Thoracic aorta (tissue), 2 donors: ENCODE results near the gene WDR13. TPM values are rescaled to one million over a fixed set of nuclear protein-coding genes. Genes with fewer than 3 reads are reported as not detected.

Source experiments
- ATAC-seq: fragments of 150-250 bp; one replicate; pipeline ENCODE4 v1.8.0; 2017; ENCODE audit warnings: low read depth; ENCODE audit not compliant: insufficient number of reproducible peaks, low FRiP score
- DNase-seq: peaks from one replicate; pipeline ENCODE4 v3.0.0-alpha.2; 2020; ENCODE audit warnings: low spot score
- H3K27ac ChIP-seq, 2 donors: fragments of 200-600 bp; sonication (generic); 1 replicate in 1 of 2; 2 replicates in 1 of 2; pipeline ENCODE4 v1.5.1; 2016; ENCODE audit warnings: mild to moderate bottlenecking in 2 of 2, moderate library complexity in 2 of 2
- H3K27me3 ChIP-seq: fragments of 200-600 bp; sonication (generic); replicated peaks from 2 replicates; pipeline ENCODE4 v1.6.0; 2016; ENCODE audit warnings: mild to moderate bottlenecking; ENCODE audit not compliant: insufficient read depth
- H3K36me3 ChIP-seq: fragments of 200-600 bp; sonication (generic); one replicate; pipeline ENCODE4 v1.5.1; 2016
- H3K4me1 ChIP-seq, 2 donors: fragments of 200-600 bp; sonication (generic); 1 replicate in 1 of 2; 2 replicates in 1 of 2; pipeline versions ENCODE4 v1.5.1 to v1.6.0; 2016; ENCODE audit warnings: low read depth in 2 of 2, mild to moderate bottlenecking in 1 of 2; ENCODE audit not compliant: control insufficient read depth in 1 of 2
- H3K4me3 ChIP-seq: fragments of 200-600 bp; sonication (generic); 2 replicates; pipeline ENCODE4 v1.5.1; 2016; ENCODE audit warnings: mild to moderate bottlenecking
- H3K9me3 ChIP-seq: fragments of 200-600 bp; sonication (generic); 2 replicates; pipeline ENCODE4 v1.5.1; 2016
- CTCF ChIP-seq: fragments of 200-600 bp; sonication (generic); IDR thresholded peaks from one replicate; pipeline ENCODE4 v1.5.1; 2019; ENCODE audit warnings: antibody characterized with exemption
- total RNA-seq, 2 donors: library from RNA; depleted of rRNA; stranded (reverse); fragments of >200 nt; gene quantifications; one replicate each; pipeline versions ENCODE4 v1.1.0 to v1.2.3, GENCODE V29; 2016

The WDR13 gene
- total RNA-seq, 2 donors from 2014 or later, result 119 to 145 TPM

DNA sequence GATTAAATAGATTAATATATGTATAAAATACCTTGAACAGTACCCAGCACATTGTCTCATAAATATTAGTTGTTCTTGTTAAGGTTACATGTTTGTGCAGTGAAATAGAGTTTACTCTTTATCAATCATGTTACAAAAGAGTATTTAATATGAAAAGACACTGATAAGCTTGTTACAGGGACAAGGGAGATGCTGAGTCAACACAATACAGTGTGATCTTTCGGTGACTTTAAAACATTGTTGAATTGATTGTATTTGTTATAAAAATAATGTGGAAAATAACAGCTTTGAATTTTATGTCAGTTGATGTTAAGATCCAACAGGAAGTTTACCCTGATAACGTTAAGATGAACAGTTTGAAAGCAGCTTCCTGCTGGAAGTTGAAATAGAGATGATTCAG is 1.4 kb upstream of the WDR13 start:
- H3K36me3 ChIP-seq, result peaks cover 16% of the 10 kb centered on the region
- peaks cover 5 to 7% of the 10 kb centered on the region in 2 donors for H3K4me1 ChIP-seq
- DNase-seq (no peak), ATAC-seq (no peak)
- TF ChIP-seq CTCF, result no peak
- H3K27ac ChIP-seq, result no peak overlapping the region
- H3K4me3 ChIP-seq, result no peak overlapping the region
- no peaks in the 10 kb centered on the region for H3K27me3 ChIP-seq
- H3K9me3 ChIP-seq, result no peaks in the 10 kb centered on the region

DNA sequence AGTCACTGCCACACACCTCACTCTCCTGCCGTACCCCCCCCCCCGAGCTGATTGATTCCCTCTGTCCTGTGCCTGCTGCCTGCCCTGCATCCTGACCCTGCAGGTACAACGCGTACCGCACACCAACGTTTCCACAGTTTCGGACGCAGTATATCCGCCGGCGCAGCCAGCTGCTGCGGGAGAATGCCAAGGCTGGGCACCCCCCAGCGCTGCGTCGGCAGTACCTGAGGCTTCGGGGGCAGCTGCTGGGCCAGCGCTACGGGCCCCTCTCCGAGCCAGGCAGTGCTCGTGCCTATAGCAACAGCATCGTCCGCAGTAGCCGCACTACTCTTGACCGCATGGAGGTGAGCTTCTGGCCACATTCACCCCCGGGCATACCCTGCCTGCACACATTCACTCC is 1.3 kb downstream of the WDR13 start:
- Histone ChIP-seq H3K27ac (peak overlapping the region in 1 of 2 donors; percentile 96), H3K36me3 (peaks cover 23% of the 10 kb centered on the region), H3K9me3 (no peaks in the 10 kb centered on the region), H3K27me3 (no peaks in the 10 kb centered on the region), H3K4me3 (peak overlapping the region; percentile 87), H3K4me1 (peaks cover 5 to 7% of the 10 kb centered on the region in 2 donors)
- no peak for TF ChIP-seq CTCF
- DNase-seq, result no peak
- ATAC-seq, result no peak

DNA sequence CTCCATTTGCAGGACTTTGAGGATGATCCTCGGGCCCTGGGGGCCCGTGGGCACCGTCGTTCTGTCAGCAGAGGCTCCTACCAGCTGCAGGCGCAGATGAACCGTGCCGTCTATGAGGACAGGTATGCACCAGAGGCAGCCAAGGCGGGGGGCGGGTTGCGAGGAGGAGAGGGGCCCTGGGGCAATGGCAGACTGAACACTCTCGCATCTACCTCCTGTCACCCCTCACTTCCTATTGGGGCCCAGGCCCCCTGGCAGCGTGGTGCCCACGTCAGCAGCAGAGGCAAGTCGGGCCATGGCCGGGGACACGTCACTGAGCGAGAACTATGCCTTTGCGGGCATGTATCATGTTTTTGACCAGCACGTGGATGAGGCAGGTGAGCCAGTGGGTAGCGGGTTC is 2.0 kb downstream of the WDR13 start:
- no peaks in the 10 kb centered on the region for H3K27me3 ChIP-seq
- H3K36me3 ChIP-seq, result peaks cover 30% of the 10 kb centered on the region
- ATAC-seq (no peak), DNase-seq (no peak)
- H3K27ac ChIP-seq, result no peak overlapping the region
- no peak for TF ChIP-seq CTCF
- peaks cover 5 to 7% of the 10 kb centered on the region in 2 donors for H3K4me1 ChIP-seq
- H3K9me3 ChIP-seq, result no peaks in the 10 kb centered on the region
- H3K4me3 ChIP-seq, result no peak overlapping the region

GRCh38 chrX:48600226-48600625 is 2.9 kb downstream of the WDR13 start:
- no peak for TF ChIP-seq CTCF
- H3K27me3 ChIP-seq, result no peaks in the 10 kb centered on the region
- H3K4me1 ChIP-seq, result peaks cover 5 to 7% of the 10 kb centered on the region in 2 donors
- H3K36me3 ChIP-seq, result peaks cover 36% of the 10 kb centered on the region
- DNase-seq (no peak), ATAC-seq (no peak)
- H3K27ac ChIP-seq, result no peak overlapping the region
- H3K4me3 ChIP-seq, result no peak overlapping the region
- no peaks in the 10 kb centered on the region for H3K9me3 ChIP-seq

DNA sequence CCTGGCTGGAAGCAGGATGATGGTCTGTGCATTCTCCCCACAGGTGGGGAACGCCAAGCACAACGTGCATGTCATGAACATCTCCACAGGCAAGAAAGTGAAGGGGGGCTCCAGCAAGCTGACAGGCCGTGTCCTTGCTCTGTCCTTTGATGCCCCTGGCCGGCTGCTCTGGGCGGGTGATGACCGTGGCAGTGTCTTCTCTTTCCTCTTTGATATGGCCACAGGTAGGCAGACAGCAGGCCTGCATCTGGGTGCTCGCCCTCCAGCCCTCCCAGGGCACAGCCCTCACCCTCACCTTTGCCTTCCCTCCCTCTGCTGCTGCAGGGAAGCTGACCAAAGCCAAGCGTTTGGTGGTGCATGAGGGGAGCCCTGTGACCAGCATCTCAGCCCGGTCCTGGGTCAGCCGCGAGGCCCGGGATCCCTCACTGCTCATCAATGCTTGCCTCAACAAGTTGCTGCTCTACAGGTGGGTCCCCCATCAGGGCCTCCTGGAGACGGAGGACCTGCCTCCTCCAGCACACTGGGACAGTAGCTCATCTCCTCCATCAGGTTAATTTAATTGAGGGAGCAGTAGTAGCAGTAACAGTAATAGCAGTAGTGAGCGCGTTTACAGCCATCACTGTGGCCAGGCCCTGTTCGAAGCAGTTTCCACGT is 4.6 kb downstream of the WDR13 start:
- ATAC-seq (no peak), DNase-seq (no peak)
- Histone ChIP-seq H3K27me3 (no peaks in the 10 kb centered on the region), H3K9me3 (no peaks in the 10 kb centered on the region), H3K36me3 (peaks cover 36% of the 10 kb centered on the region), H3K4me1 (peaks cover 5 to 7% of the 10 kb centered on the region in 2 donors), H3K4me3 (no peak overlapping the region), H3K27ac (no peak overlapping the region)
- TF ChIP-seq CTCF, result no peak
